Mammary epithelial cell (primary cell): Measurements from ENCODE around the gene ASCC3.

Experiments
- CTCF ChIP-seq, 2 donors: IDR thresholded peaks in 1 of 2; conservative IDR thresholded peaks in 1 of 2; 2 replicates each; pipeline ENCODE4 v1.5.1; 2011 to 2012; ENCODE audit warnings: inconsistent platforms in 2 of 2, low read length in 2 of 2, mild to moderate bottlenecking in 2 of 2, control low read depth in 1 of 2, low read depth in 1 of 2; ENCODE audit not compliant: insufficient read depth in 1 of 2; ENCODE audit errors: extremely low read depth in 1 of 2
- EZH2 ChIP-seq: IDR thresholded peaks from 2 replicates; pipeline ENCODE4 v1.6.1; 2012; ENCODE audit warnings: low read length, inconsistent platforms, borderline replicate concordance

- TF ChIP-seq CTCF (conservative IDR thresholded peaks at IDR 0.05 in 1 of 2, IDR thresholded peaks at IDR 0.05 in 1 of 2; ENCODE audit: extremely low read depth in 1 of 2, insufficient read depth in 1 of 2, low read depth in 1 of 2, low read length in 2 of 2) (no peak), EZH2 (no peak)
Measured at GRCh38 chr6:100512203-100512862, 368.8 kb downstream of the ASCC3 start.
